ENCODE results near the gene ZSCAN5A.

DNA sequence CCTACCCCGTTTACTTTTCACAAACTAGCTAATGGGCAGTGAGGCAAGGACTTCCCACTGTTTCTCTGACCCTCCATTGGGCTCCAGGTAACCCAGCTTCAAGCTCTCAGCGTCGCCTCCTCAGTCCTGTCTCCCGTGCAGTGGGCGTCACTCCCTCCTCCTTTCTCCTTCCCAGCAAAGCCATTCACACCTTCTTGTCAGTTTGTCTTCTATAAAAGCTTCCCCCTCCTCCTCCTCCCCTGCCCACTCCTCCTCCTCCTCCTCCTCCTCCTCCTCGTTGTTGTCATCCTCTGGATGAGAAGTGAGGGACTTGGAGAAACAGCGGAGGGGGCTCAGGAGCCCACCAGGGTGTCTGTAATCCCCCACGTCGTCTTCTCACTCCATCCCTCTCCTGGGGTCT lies 140.6 kb downstream of the ZSCAN5A start:
- TF ChIP-seq CTCF (IDR thresholded peaks at IDR 0.05; ENCODE audit: insufficient read depth, low read length, poor library complexity, severe bottlenecking) (no peak), EZH2phosphoT487 (conservative IDR thresholded peaks at IDR 0.05; ENCODE audit: low read length) (no peak)

All from SU-DHL-6 (cell line).